GM18517 (cell line): ENCODE data around the gene CAMTA1.
"Not testable (repeated sequence)": the region's sequence is repeated elsewhere in the genome, so short reads cannot be mapped to it uniquely, and the experiment has no call there.

Experiments
- ATAC-seq: cut with Tn5 transposase; IDR thresholded peaks from one replicate; pipeline ENCODE4 v1.9.1; 2021; ENCODE audit warnings: mild to moderate bottlenecking, moderate library complexity; ENCODE audit not compliant: unreplicated experiment

The CAMTA1 gene

GRCh38 chr1:7127322-7128075, 342.2 kb downstream of the CAMTA1 start:
- no peak for ATAC-seq

- ATAC-seq: no peak
These were observed 343.0 kb downstream of the CAMTA1 start for GRCh38 chr1:7128293-7128692.

GRCh38 chr1:7130127-7130526, 344.9 kb downstream of the CAMTA1 start:
- ATAC-seq: no peak

- no peak for ATAC-seq
These were observed 350.2 kb downstream of the CAMTA1 start for GRCh38 chr1:7135493-7135892.

GRCh38 chr1:7136166-7136953, 351.1 kb downstream of the CAMTA1 start:
- no peak for ATAC-seq

GRCh38 chr1:7140251-7140650, 355.0 kb downstream of the CAMTA1 start:
- ATAC-seq: no peak

- no peak for ATAC-seq
These were observed 360.7 kb downstream of the CAMTA1 start for GRCh38 chr1:7145947-7146346.

GRCh38 chr1:7146710-7147109, 361.5 kb downstream of the CAMTA1 start:
- no peak for ATAC-seq

- not testable (repeated sequence) for ATAC-seq
These were observed 362.5 kb downstream of the CAMTA1 start for GRCh38 chr1:7147581-7148282.

GRCh38 chr1:7149080-7149838, 364.0 kb downstream of the CAMTA1 start:
- no peak for ATAC-seq

GRCh38 chr1:7150724-7151280, 365.5 kb downstream of the CAMTA1 start:
- ATAC-seq: no peak

GRCh38 chr1:7151978-7152377, 366.7 kb downstream of the CAMTA1 start:
- no peak for ATAC-seq

GRCh38 chr1:7152655-7153054, 367.4 kb downstream of the CAMTA1 start:
- ATAC-seq: no peak

- no peak for ATAC-seq
These were observed 368.2 kb downstream of the CAMTA1 start for GRCh38 chr1:7153464-7153863.

- ATAC-seq: no peak
These were observed 374.0 kb downstream of the CAMTA1 start for GRCh38 chr1:7159116-7159781.

GRCh38 chr1:7168554-7168953, 383.3 kb downstream of the CAMTA1 start:
- not testable (repeated sequence) for ATAC-seq

GRCh38 chr1:7171168-7171567, 385.9 kb downstream of the CAMTA1 start:
- no peak for ATAC-seq

GRCh38 chr1:7171574-7171973, 386.3 kb downstream of the CAMTA1 start:
- ATAC-seq: no peak

- no peak for ATAC-seq
These were observed 387.6 kb downstream of the CAMTA1 start for GRCh38 chr1:7172804-7173203.

- no peak for ATAC-seq
These were observed 389.3 kb downstream of the CAMTA1 start for GRCh38 chr1:7174561-7174960.
